Measurements from ENCODE around the gene UBE4B. TPM values are rescaled to one million over a fixed set of nuclear protein-coding genes. Genes with fewer than 3 reads are reported as not detected.
"Not testable (repeated sequence)": the region's sequence is repeated elsewhere in the genome, so short reads cannot be mapped to it uniquely, and the experiment has no call there.

Gene UBE4B
- total RNA-seq = 41.8 TPM

GRCh38 chr1:10032590-10033358 is at the start of gene UBE4B:
Gene UBE4B (plus strand): TSS chr1:10032958. CDS start chr1:10033671, 713 bp downstream.
- DNase-seq (ENCODE audit: low spot score) = peak; percentile 97

- no peak for DNase-seq (ENCODE audit: low spot score)
These were observed 48.5 kb upstream of the UBE4B start for GRCh38 chr1:9984253-9984652.

- no peak for DNase-seq (ENCODE audit: low spot score)
These were observed 47.8 kb upstream of the UBE4B start for GRCh38 chr1:9985001-9985400.

- no peak for DNase-seq (ENCODE audit: low spot score)
These were observed 43.0 kb upstream of the UBE4B start for GRCh38 chr1:9989773-9990172.

GRCh38 chr1:9990944-9991343 is 41.8 kb upstream of the UBE4B start:
- DNase-seq (ENCODE audit: low spot score) = no peak

GRCh38 chr1:9992910-9993309 is 39.8 kb upstream of the UBE4B start:
- DNase-seq (ENCODE audit: low spot score) = no peak

- no peak for DNase-seq (ENCODE audit: low spot score)
These were observed 39.1 kb upstream of the UBE4B start for GRCh38 chr1:9993561-9994075.

GRCh38 chr1:9996624-9997582 is 35.9 kb upstream of the UBE4B start, which contains the start of gene RBP7:
Gene RBP7 (plus strand): TSS chr1:9997228. CDS start chr1:9997259, 31 bp downstream.
- DNase-seq (ENCODE audit: low spot score) = no peak

GRCh38 chr1:10001016-10001665 is 31.6 kb upstream of the UBE4B start:
- DNase-seq (ENCODE audit: low spot score) = no peak

- DNase-seq (ENCODE audit: low spot score) = not testable (repeated sequence)
These were observed 27.5 kb upstream of the UBE4B start for GRCh38 chr1:10005248-10005647.

GRCh38 chr1:10007169-10007568 is 25.6 kb upstream of the UBE4B start:
- no peak for DNase-seq (ENCODE audit: low spot score)

- no peak for DNase-seq (ENCODE audit: low spot score)
These were observed 18.7 kb upstream of the UBE4B start for GRCh38 chr1:10014016-10014415.

GRCh38 chr1:10019561-10019960 is 13.2 kb upstream of the UBE4B start:
- DNase-seq (ENCODE audit: low spot score) = no peak

- no peak for DNase-seq (ENCODE audit: low spot score)
These were observed 12.7 kb upstream of the UBE4B start for GRCh38 chr1:10020086-10020485.

GRCh38 chr1:10020678-10021077 is 12.1 kb upstream of the UBE4B start:
- DNase-seq (ENCODE audit: low spot score) = not testable (repeated sequence)

- DNase-seq (ENCODE audit: low spot score) = not testable (repeated sequence)
These were observed 10.8 kb upstream of the UBE4B start for GRCh38 chr1:10021992-10022391.

GRCh38 chr1:10022656-10023055 is 10.1 kb upstream of the UBE4B start:
- no peak for DNase-seq (ENCODE audit: low spot score)

- no peak for DNase-seq (ENCODE audit: low spot score)
These were observed 7.4 kb upstream of the UBE4B start for GRCh38 chr1:10025354-10025753.

GRCh38 chr1:10027027-10027426 is 5.7 kb upstream of the UBE4B start:
- no peak for DNase-seq (ENCODE audit: low spot score)

GRCh38 chr1:10028956-10029500 is 3.7 kb upstream of the UBE4B start:
- DNase-seq (ENCODE audit: low spot score) = not testable (repeated sequence)

GRCh38 chr1:10031461-10031860 is 1.3 kb upstream of the UBE4B start:
- DNase-seq (ENCODE audit: low spot score) = no peak
